OCI-LY7 (cell line): ENCODE results near the gene GPR34. TPM values are rescaled to one million over a fixed set of nuclear protein-coding genes. Genes with fewer than 3 reads are reported as not detected.
A peak's percentile ranks its signal among the peaks of the same experiment; 100 is the strongest.

Experiments used
- BruUV-seq: library from RNA; stranded (reverse); fragments of 400-500 nt; replicated peaks from 2 replicates; lab custom pipeline; 2021; lab: Mats Ljungman, UMichigan
- CTCF ChIA-PET: fragments of 300-600 bp; sonication (Branson Sonifier 250); formaldehyde crosslinking; loops from one replicate; lab custom pipeline; 2022; ENCODE audit warnings: antibody characterized with exemption; ENCODE audit not compliant: unreplicated experiment; lab: Charles Lee
- POLR2A ChIA-PET: fragments of 300-600 bp; sonication (Branson Sonifier 250); formaldehyde crosslinking; loops from one replicate; lab custom pipeline; 2022; ENCODE audit warnings: antibody characterized with exemption; lab: Charles Lee
- DNase-seq: peaks from one replicate; pipeline ENCODE4 v3.0.0-alpha.2; 2015; ENCODE audit warnings: low spot score
- H2AFZ ChIP-seq: fragments of 200-600 bp; sonication (generic), shearing (Covaris generic); 2 replicates; pipeline ENCODE4 v1.6.1; 2014; ENCODE audit warnings: mild to moderate bottlenecking, antibody characterized with exemption, low read length, moderate library complexity
- H3K27ac ChIP-seq: fragments of 200-600 bp; sonication (generic); 2 replicates; pipeline ENCODE4 v1.5.1; 2014; ENCODE audit warnings: mixed run types, low read depth, mild to moderate bottlenecking, moderate library complexity, low read length, inconsistent platforms; ENCODE audit not compliant: poor library complexity, severe bottlenecking
- H3K36me3 ChIP-seq: fragments of 200-600 bp; sonication (generic); 2 replicates; pipeline ENCODE4 v1.6.1; 2014; ENCODE audit warnings: mild to moderate bottlenecking, antibody characterized with exemption, low read length, moderate library complexity, mixed read lengths; ENCODE audit not compliant: insufficient read depth
- H3K4me1 ChIP-seq: fragments of 200-600 bp; sonication (generic); 2 replicates; pipeline ENCODE4 v1.5.1; 2014; ENCODE audit warnings: mild to moderate bottlenecking, low read length; ENCODE audit not compliant: insufficient read depth, poor library complexity, severe bottlenecking
- H3K4me2 ChIP-seq: fragments of 200-600 bp; sonication (generic); 2 replicates; pipeline ENCODE4 v1.6.1; 2014; ENCODE audit warnings: mild to moderate bottlenecking, low read length
- H3K4me3 ChIP-seq: fragments of 200-600 bp; sonication (generic); 2 replicates; pipeline ENCODE4 v1.5.1; 2014; ENCODE audit warnings: mild to moderate bottlenecking, low read depth, low read length; ENCODE audit not compliant: poor library complexity, severe bottlenecking
- H3K79me2 ChIP-seq: fragments of 200-600 bp; sonication (generic); 2 replicates; pipeline ENCODE4 v1.6.1; 2016; ENCODE audit warnings: low read depth, mild to moderate bottlenecking, low read length, moderate library complexity, mixed read lengths; ENCODE audit not compliant: insufficient read depth
- H3K9me2 ChIP-seq: fragments of 200-600 bp; sonication (generic); 2 replicates; pipeline ENCODE4 v1.6.1; 2016; ENCODE audit warnings: mild to moderate bottlenecking, low read length, mixed read lengths; ENCODE audit not compliant: insufficient read depth
- H3K9me3 ChIP-seq: fragments of 200-600 bp; sonication (generic); 2 replicates; pipeline ENCODE4 v1.6.1; 2014; ENCODE audit warnings: mild to moderate bottlenecking, mixed run types, low read length, mixed read lengths
- H4K20me1 ChIP-seq: fragments of 200-600 bp; sonication (generic); 2 replicates; pipeline ENCODE4 v1.6.1; 2014; ENCODE audit warnings: mild to moderate bottlenecking, antibody characterized with exemption, low read length, moderate library complexity, mixed read lengths; ENCODE audit not compliant: insufficient read depth
- CTCF ChIP-seq: fragments of 200-600 bp; sonication (generic); conservative IDR thresholded peaks from 2 replicates; pipeline ENCODE4 v1.5.1; 2014; ENCODE audit warnings: mild to moderate bottlenecking, antibody characterized with exemption, low read length, moderate library complexity, mixed read lengths
- EZH2phosphoT487 ChIP-seq: fragments of 200-600 bp; sonication (generic); IDR thresholded peaks from 2 replicates; pipeline ENCODE4 v1.6.1; 2018; ENCODE audit warnings: low read depth, borderline replicate concordance, mild to moderate bottlenecking, mixed run types, antibody characterized with exemption, low read length, moderate library complexity, mixed read lengths
- intact Hi-C: fragments of 100-400 bp; cut with micrococcal nuclease; formaldehyde crosslinking; loops from one replicate; pipeline ENCODE4 v1.10.0; 2022; ENCODE audit not compliant: unreplicated experiment
- total RNA-seq, 2 experiments: library from RNA; depleted of rRNA in 1 of 2; stranded (reverse); fragments of >200 nt in 1 of 2; shearing (Covaris generic) in 1 of 2; gene quantifications; 2 replicates each; pipeline ENCODE4 v1.2.3, GENCODE V29; 2014 to 2022

Gene GPR34
- total RNA-seq, 2 experiments from 2014 or later = not detected

- Histone ChIP-seq H3K36me3 (no peaks in the 10 kb centered on the region), H3K4me2 (peak overlapping the region; percentile 36), H3K79me2 (no peaks in the 10 kb centered on the region), H4K20me1 (no peaks in the 10 kb centered on the region), H3K4me3 (no peak overlapping the region), H3K9me3 (no peaks in the 10 kb centered on the region), H3K4me1 (peaks cover 21% of the 10 kb centered on the region), H3K9me2 (no peaks in the 10 kb centered on the region), H3K27ac (no peak overlapping the region), H2AFZ (no peak overlapping the region)
- CTCF ChIA-PET = no interaction called here
- no TSS peak for BruUV-seq
- peak; percentile 3 for DNase-seq
- POLR2A ChIA-PET = interaction anchor here (0.7 kb wide), 3 partner anchors 24 to 1011 kb away, joined by 4 to 6 read pairs (median 5); no protein-coding TSS in a partner anchor
- TF ChIP-seq EZH2phosphoT487 (no peak), CTCF (no peak)
- intact Hi-C loops = no loop called here
Observed at GRCh38 chrX:41686788-41687187, 2.0 kb upstream of the GPR34 start.

- H3K9me2 ChIP-seq = no peaks in the 10 kb centered on the region
- H3K36me3 ChIP-seq = no peaks in the 10 kb centered on the region
- H3K4me1 ChIP-seq = peaks cover 21% of the 10 kb centered on the region
- H4K20me1 ChIP-seq = no peaks in the 10 kb centered on the region
- H3K27ac ChIP-seq = no peak overlapping the region
- intact Hi-C loops = no loop called here
- TF ChIP-seq CTCF (no peak), EZH2phosphoT487 (no peak)
- POLR2A ChIA-PET = interaction anchor here (0.6 to 0.7 kb wide), 4 partner anchors 56 to 1815 kb away, joined by 3 to 5 read pairs (median 4); no protein-coding TSS in a partner anchor
- CTCF ChIA-PET = no interaction called here
- no TSS peak for BruUV-seq
- H2AFZ ChIP-seq = no peak overlapping the region
- no peak overlapping the region for H3K4me3 ChIP-seq
- H3K9me3 ChIP-seq = no peaks in the 10 kb centered on the region
- no peak for DNase-seq
- H3K4me2 ChIP-seq = no peak overlapping the region
- no peaks in the 10 kb centered on the region for H3K79me2 ChIP-seq
Observed at GRCh38 chrX:41688156-41688555, 617 bp upstream of the GPR34 start.

- intact Hi-C loops = no loop called here
Observed at GRCh38 chrX:41689711-41690110, 938 bp downstream of the GPR34 start.

More at GRCh38 chrX:41689711-41690110, 938 bp downstream of the GPR34 start:
- Histone ChIP-seq H3K4me1 (peaks cover 19% of the 10 kb centered on the region), H3K9me3 (no peaks in the 10 kb centered on the region), H3K4me3 (no peak overlapping the region), H3K79me2 (no peaks in the 10 kb centered on the region), H3K27ac (no peak overlapping the region), H3K36me3 (no peaks in the 10 kb centered on the region), H2AFZ (no peak overlapping the region), H4K20me1 (no peaks in the 10 kb centered on the region), H3K4me2 (no peak overlapping the region), H3K9me2 (no peaks in the 10 kb centered on the region)
- ChIA-PET POLR2A (no interaction called here), CTCF (no interaction called here)
- TF ChIP-seq CTCF (no peak), EZH2phosphoT487 (no peak)
- DNase-seq = no peak
- BruUV-seq = no TSS peak
